Measurements from ENCODE around the gene LRRK1.

Gene LRRK1

DNA sequence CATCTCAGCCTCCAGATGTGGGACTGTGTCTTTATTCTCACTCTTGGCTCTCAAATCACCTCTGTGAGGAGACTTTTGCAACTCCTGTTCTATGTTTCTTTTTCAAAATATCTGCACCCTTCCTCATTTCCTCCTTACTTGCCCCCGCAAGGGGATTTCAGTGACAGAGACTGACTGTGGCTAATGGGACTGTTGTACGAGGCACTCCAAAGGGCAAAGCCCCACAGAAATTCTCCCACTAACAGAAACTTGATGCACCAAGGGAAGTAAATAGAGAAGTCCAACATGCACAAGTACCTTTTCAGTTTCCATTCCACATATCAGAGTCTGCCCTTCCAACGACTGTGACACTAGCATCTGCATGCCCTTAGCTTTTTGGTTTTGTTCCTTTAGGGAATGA lies 69.7 kb downstream of the LRRK1 start:
- in situ Hi-C loops (cut with MboI; ENCODE audit: low pct_unique_long_range_greater_than_20kb, low sequenced_read_pairs, unreplicated experiment), result no loop called here
- no peak for DNase-seq (ENCODE audit: low spot score)

DNA sequence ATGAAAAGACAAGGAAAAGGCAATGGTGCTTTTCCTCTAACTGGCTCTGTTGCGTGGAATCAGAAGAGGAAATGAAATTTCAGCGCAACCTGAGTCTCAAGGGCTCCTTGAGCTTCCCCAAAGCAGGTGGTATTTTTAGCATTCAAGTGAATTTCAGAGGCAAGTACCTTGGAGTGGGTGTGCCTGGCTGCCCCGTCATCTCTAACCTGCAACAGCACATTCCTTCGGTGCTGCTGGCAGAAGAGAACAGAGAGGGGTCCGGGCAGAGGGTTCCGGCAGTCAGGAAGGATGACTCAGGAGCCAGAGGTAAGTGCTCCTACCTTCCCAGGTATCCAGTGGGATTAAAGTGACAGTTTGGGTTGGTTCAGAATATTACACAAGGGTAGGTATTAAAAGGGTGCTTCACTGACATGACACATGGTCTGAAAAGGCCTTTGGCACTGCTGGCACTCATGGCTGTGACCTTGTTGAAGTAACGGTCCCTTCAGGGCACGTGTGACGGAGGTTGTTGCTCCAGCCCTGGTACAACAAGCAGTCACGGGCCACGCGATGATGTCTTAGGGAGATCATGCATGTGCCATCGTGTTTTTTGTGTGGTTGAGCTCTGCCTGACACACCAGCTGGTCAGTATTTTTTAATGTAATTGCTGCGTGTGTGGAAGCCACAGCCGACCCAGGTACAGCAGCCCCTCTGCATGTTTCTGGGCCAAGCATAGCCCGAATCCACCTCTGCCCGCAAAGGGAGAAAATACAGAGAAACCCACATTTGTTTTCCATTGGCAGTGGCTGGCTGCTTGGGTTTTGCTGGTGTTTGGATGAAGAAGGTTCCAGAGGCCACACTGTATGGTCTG lies 75.7 kb downstream of the LRRK1 start:
- TF ChIP-seq, protein P1, sequence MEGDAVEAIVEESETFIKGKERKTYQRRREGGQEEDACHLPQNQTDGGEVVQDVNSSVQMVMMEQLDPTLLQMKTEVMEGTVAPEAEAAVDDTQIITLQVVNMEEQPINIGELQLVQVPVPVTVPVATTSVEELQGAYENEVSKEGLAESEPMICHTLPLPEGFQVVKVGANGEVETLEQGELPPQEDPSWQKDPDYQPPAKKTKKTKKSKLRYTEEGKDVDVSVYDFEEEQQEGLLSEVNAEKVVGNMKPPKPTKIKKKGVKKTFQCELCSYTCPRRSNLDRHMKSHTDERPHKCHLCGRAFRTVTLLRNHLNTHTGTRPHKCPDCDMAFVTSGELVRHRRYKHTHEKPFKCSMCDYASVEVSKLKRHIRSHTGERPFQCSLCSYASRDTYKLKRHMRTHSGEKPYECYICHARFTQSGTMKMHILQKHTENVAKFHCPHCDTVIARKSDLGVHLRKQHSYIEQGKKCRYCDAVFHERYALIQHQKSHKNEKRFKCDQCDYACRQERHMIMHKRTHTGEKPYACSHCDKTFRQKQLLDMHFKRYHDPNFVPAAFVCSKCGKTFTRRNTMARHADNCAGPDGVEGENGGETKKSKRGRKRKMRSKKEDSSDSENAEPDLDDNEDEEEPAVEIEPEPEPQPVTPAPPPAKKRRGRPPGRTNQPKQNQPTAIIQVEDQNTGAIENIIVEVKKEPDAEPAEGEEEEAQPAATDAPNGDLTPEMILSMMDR (IDR thresholded peaks at IDR 0.05; ENCODE audit: extremely low read depth, insufficient read depth, missing control alignments), result no peak
- in situ Hi-C loops (cut with MboI; ENCODE audit: low pct_unique_long_range_greater_than_20kb, low sequenced_read_pairs, unreplicated experiment), result no loop called here
- no peak for DNase-seq (ENCODE audit: low spot score)

More for the DNA sequence above, 69.7 kb downstream of the LRRK1 start:
- TF ChIP-seq, protein P1 (IDR thresholded peaks at IDR 0.05; ENCODE audit: extremely low read depth, insufficient read depth, missing control alignments), result no peak

DNA sequence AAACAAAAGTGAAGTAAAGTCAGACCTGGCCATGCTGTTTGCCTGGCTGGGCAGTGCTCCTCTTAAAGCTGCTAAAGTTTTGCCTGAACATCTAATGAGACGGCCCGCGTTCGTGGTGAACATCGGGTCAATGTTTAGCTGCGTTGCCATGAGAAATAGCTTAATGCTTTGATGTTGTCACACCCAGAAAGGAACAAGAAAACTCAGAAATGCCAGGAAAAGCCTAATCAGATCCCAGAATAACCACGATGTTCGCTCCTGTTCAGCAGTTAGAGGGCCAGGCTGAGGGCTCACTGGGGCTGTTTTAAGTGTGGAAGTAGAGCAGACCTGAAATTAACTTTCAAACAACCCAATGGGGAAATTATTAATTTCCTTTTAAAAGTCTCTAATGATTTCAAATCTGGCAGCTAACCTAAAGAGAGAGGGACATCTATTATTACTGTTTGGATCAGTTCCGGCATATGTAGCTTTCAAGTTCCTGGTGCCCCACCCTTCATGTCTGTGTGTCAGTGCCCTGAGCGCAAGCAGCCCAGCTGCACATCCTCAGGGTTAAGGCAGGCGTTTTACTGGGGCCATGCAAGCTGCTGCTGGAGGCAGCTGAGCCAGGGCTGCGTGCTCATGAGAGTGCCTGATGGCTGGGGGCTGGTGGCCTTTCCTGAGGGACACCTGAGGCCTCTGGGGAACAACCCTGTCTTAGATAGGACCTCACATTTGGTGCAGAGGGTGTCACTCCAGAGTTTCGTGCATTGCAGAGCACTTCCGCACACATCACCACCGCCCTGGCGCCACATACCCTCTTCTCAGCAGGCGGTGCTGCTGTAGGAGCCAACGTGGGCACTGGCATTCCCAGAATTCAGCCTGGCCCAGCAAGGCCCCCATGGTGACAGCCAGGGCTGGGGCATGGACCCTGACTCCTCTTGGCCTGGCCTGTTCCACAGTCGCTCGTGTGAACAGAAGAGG lies 76.6 kb downstream of the LRRK1 start:
- in situ Hi-C loops (cut with MboI; ENCODE audit: low pct_unique_long_range_greater_than_20kb, low sequenced_read_pairs, unreplicated experiment), result no loop called here
- TF ChIP-seq, protein P1 (IDR thresholded peaks at IDR 0.05; ENCODE audit: extremely low read depth, insufficient read depth, missing control alignments), result no peak
- no peak for DNase-seq (ENCODE audit: low spot score)

DNA sequence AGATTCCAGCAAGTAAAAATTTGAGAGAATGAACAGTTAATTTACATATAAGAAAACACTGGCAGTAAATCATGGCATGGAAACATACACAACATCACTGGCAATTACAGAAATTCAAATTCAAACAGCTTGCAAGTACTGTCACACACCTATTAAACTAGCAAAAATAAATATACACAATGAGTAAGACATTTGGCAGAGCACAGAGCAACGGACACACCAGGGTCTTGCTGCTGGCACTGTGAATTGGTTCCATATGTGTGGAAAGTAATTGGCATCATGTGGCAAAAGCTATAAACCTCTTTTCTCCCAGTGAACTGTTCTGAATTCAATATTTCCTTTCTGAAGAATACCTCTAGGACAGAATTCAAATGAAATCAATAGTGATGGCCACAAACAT lies 78.3 kb downstream of the LRRK1 start:
- no peak for DNase-seq (ENCODE audit: low spot score)
- in situ Hi-C loops (cut with MboI; ENCODE audit: low pct_unique_long_range_greater_than_20kb, low sequenced_read_pairs, unreplicated experiment), result no loop called here
- TF ChIP-seq, protein P1 (IDR thresholded peaks at IDR 0.05; ENCODE audit: extremely low read depth, insufficient read depth, missing control alignments), result no peak

DNA sequence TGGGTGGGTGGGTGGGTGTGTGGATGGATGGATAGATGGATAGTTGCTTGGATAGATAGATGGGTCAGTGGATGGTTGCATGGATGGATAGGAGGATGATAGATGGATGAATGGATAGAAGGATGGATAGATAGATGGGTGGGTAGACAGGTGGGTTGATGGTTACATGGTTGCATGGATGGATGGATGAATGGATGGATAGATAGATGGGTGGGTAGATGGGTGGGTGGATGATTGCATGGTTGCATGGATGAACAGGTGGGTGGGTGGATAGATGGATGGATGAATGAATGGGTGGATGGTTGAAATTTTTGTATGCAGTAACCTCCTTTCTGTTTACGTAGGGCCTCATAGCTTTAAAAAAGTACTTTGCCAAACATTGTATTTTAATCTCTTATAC lies 79.5 kb downstream of the LRRK1 start:
- in situ Hi-C loops (cut with MboI; ENCODE audit: low pct_unique_long_range_greater_than_20kb, low sequenced_read_pairs, unreplicated experiment), result no loop called here
- TF ChIP-seq, protein P1 (IDR thresholded peaks at IDR 0.05; ENCODE audit: extremely low read depth, insufficient read depth, missing control alignments), result no peak
- DNase-seq (ENCODE audit: low spot score), result no peak

DNA sequence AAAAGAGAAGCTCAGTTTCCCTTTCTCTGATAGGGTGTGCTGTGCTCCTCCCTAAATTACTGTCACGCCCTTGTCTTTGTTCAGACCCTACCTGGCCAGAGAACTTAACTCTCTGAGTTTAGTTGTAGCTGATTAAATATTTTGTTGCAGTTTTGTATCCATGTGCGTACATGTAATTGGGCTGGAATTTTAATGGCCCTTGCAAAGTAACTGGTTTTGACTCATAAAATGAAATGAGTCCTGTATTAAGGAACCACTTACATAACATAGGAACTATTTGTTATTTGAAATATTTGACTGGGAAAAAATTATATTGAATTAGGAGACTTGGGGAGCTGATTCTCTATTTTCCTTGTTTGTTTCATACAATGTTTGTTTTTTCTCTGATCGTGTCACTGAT lies 80.2 kb downstream of the LRRK1 start:
- DNase-seq (ENCODE audit: low spot score), result no peak
- TF ChIP-seq, protein P1 (IDR thresholded peaks at IDR 0.05; ENCODE audit: extremely low read depth, insufficient read depth, missing control alignments), result no peak
- in situ Hi-C loops (cut with MboI; ENCODE audit: low pct_unique_long_range_greater_than_20kb, low sequenced_read_pairs, unreplicated experiment), result no loop called here
